Measurements from ENCODE around the gene CCDC24.

CCDC24 gene

GRCh38 chr1:43956234-43956633, 35.2 kb upstream of the CCDC24 start:
- DNase-seq (ENCODE audit: low read depth): no peak
- TF ChIP-seq CTCF (conservative IDR thresholded peaks at IDR 0.05; ENCODE audit: low read depth, low read length): no peak

GRCh38 chr1:43957407-43958040, 33.9 kb upstream of the CCDC24 start:
- no peak overlapping the region for H3K4me3 ChIP-seq (ENCODE audit: low read length)
- DNase-seq (ENCODE audit: low read depth): no peak
- TF ChIP-seq CTCF (conservative IDR thresholded peaks at IDR 0.05; ENCODE audit: low read depth, low read length): no peak

More at GRCh38 chr1:43956234-43956633, 35.2 kb upstream of the CCDC24 start:
- no peak overlapping the region for H3K4me3 ChIP-seq (ENCODE audit: low read length)

GRCh38 chr1:43958351-43959255, 32.8 kb upstream of the CCDC24 start:
- H3K4me3 ChIP-seq (ENCODE audit: low read length): no peak overlapping the region
- no peak for TF ChIP-seq CTCF (conservative IDR thresholded peaks at IDR 0.05; ENCODE audit: low read depth, low read length)
- no peak for DNase-seq (ENCODE audit: low read depth)

GRCh38 chr1:43960798-43961197, 30.6 kb upstream of the CCDC24 start:
- H3K4me3 ChIP-seq (ENCODE audit: low read length): no peak overlapping the region

GRCh38 chr1:43961692-43962091, 29.7 kb upstream of the CCDC24 start:
- no peak for DNase-seq (ENCODE audit: low read depth)
- TF ChIP-seq CTCF (conservative IDR thresholded peaks at IDR 0.05; ENCODE audit: low read depth, low read length): no peak
- H3K4me3 ChIP-seq (ENCODE audit: low read length): no peak overlapping the region

More at GRCh38 chr1:43960798-43961197, 30.6 kb upstream of the CCDC24 start:
- DNase-seq (ENCODE audit: low read depth): no peak
- no peak for TF ChIP-seq CTCF (conservative IDR thresholded peaks at IDR 0.05; ENCODE audit: low read depth, low read length)

- no peak overlapping the region for H3K4me3 ChIP-seq (ENCODE audit: low read length)
- no peak for TF ChIP-seq CTCF (conservative IDR thresholded peaks at IDR 0.05; ENCODE audit: low read depth, low read length)
- DNase-seq (ENCODE audit: low read depth): no peak
These were observed 29.1 kb upstream of the CCDC24 start for GRCh38 chr1:43962324-43962723.

Data from retinal pigment epithelial cell (primary cell).